GM12891 (cell line): ENCODE data around the gene LRRC56. TPM values are rescaled to one million over a fixed set of nuclear protein-coding genes. Genes with fewer than 3 reads are reported as not detected.

Experiments used
- DNase-seq: peaks from one replicate; pipeline ENCODE4 v3.0.0; 2011; ENCODE audit warnings: low spot score; ENCODE audit not compliant: insufficient read length
- FAIRE-seq: peaks from 2 replicates; lab custom pipeline; 2011; peaks lifted over from hg19 to GRCh38; lab: Jason Lieb, UNC
- PAX5 ChIP-seq: IDR thresholded peaks from 2 replicates; pipeline ENCODE4 v1.6.1; 2011; ENCODE audit warnings: low read length, moderate library complexity, mild to moderate bottlenecking; ENCODE audit not compliant: insufficient read depth, severe bottlenecking
- POLR2A ChIP-seq: IDR thresholded peaks from 2 replicates; pipeline ENCODE4 v1.6.1; 2011; ENCODE audit warnings: low read depth, low read length, control low read depth
- POLR2AphosphoS5 ChIP-seq: IDR thresholded peaks from 2 replicates; pipeline ENCODE4 v1.6.1; 2011; ENCODE audit warnings: low read depth, low read length, control low read depth
- POU2F2 ChIP-seq: IDR thresholded peaks from 2 replicates; pipeline ENCODE4 v1.6.1; 2011; ENCODE audit warnings: low read depth, mild to moderate bottlenecking, control low read depth, low read length, moderate library complexity
- SPI1 ChIP-seq: IDR thresholded peaks from 2 replicates; pipeline ENCODE4 v1.6.1; 2011; ENCODE audit warnings: low read depth, low read length, control low read depth
- TAF1 ChIP-seq: IDR thresholded peaks from 2 replicates; pipeline ENCODE4 v1.6.1; 2011; ENCODE audit warnings: low read depth, low read length, control low read depth
- polyA plus RNA-seq: library from polyadenylated mRNA; unstranded; fragments of >200 nt; gene quantifications from one replicate; pipeline ENCODE4 v1.2.1, GENCODE V29; 2012; ENCODE audit warnings: low read depth, missing spikeins, inconsistent platforms; ENCODE audit not compliant: missing spikeins

LRRC56 gene, protein sequence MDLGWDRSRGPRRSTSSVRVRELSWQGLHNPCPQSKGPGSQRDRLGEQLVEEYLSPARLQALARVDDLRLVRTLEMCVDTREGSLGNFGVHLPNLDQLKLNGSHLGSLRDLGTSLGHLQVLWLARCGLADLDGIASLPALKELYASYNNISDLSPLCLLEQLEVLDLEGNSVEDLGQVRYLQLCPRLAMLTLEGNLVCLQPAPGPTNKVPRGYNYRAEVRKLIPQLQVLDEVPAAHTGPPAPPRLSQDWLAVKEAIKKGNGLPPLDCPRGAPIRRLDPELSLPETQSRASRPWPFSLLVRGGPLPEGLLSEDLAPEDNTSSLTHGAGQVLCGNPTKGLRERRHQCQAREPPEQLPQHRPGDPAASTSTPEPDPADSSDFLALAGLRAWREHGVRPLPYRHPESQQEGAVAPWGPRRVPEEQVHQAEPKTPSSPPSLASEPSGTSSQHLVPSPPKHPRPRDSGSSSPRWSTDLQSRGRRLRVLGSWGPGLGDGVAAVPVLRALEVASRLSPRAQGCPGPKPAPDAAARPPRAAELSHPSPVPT
- 0.49 TPM for polyA plus RNA-seq

DNA sequence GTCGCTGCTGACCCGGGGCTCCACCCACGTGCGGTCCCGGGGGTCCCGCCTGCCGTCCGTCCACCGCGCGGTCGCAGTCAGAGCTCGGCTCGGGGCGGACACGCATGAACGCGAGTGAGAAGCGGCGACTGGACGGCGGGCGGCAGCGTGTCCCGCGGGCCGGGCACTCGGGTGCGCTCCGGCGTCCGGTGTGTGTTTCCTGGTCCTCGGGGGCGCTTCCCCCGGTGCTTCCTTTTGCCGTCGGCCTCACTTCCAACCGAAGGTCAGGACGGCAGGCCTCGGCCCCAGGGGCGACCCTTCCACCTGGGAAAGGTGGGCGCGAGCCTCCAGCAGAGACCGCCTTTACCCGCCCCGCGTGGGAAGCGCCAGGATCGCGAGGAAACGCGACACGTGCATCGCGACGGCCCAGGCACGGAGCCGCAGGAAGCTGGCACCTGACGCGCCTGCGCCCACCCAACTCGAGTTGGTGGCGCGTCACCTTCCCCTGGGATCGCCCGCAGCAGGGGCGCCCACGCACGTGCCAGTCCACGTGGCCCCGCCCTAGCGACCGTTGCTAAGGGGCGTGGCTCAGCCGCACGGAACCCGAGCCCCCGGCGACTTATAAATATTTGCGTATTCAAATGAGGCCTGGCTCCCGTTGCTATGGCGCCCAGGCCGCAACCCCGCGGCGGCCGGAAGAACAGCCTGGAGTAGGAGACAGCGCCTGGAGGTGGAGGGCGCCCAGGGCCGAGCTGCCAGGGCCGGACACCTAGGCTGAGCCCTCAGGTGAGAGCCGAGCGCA is at the start of gene LRRC56:
TSS of gene LRRC56 (plus strand) at position 687 of the 781 bp plus-strand sequence. CDS start 3,158 bp downstream, outside the sequence.
- TF ChIP-seq POLR2AphosphoS5 (no peak), POU2F2 (peak; percentile 94), POLR2A (no peak), PAX5 (peak; percentile 51), TAF1 (no peak)
- FAIRE-seq = peak; percentile 100
- peak; percentile 99 for DNase-seq

DNA sequence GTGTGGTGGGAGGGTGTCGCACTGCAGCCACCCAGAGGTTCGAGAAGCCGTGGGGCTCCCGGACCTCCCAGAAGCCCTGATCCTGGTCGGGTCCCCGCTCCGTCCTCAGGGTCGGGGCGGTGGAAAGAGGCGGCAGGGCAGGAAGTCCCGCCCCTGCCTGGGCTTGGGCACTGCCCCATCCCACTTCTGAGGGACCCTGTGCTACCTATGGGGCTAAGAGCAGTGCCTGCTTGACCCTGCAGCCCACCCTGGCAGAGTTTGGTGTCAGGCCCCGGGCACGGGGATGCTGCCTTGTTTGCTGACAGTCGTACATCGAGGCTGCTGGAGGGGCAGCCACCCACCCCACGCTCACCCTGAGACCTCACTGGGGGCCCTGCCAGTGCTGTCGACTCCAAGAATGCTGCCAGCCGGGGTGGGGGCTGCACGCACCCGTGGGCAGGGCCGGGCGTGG is 49.7 kb upstream of the LRRC56 start:
- FAIRE-seq = no peak

DNA sequence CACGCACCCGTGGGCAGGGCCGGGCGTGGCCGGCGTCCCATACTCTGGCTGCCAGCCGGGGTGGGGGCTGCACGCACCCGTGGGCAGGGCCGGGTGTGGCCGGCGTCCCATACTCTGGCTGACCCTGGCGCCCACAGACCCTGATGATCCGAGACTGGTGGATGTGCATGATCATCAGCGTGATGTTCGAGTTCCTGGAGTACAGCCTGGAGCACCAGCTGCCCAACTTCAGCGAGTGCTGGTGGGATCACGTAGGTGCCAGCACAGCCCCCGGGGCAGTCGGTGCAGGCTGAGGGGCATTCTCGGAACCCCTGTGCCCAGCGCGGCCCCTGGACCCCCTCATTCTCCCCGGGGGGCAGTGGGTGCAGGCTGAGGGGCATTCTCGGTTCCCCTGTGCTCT is 49.3 kb upstream of the LRRC56 start:
- no peak for DNase-seq
- TF ChIP-seq POU2F2 = no peak
- TF ChIP-seq PAX5 = no peak
- TF ChIP-seq SPI1 = no peak
- no peak for TF ChIP-seq POLR2AphosphoS5
- TF ChIP-seq TAF1 = no peak
- no peak for TF ChIP-seq POLR2A

More for the DNA sequence above, 49.7 kb upstream of the LRRC56 start:
- TF ChIP-seq POLR2AphosphoS5 (no peak), SPI1 (no peak), PAX5 (no peak), TAF1 (no peak), POU2F2 (no peak), POLR2A (no peak)
- DNase-seq = no peak

DNA sequence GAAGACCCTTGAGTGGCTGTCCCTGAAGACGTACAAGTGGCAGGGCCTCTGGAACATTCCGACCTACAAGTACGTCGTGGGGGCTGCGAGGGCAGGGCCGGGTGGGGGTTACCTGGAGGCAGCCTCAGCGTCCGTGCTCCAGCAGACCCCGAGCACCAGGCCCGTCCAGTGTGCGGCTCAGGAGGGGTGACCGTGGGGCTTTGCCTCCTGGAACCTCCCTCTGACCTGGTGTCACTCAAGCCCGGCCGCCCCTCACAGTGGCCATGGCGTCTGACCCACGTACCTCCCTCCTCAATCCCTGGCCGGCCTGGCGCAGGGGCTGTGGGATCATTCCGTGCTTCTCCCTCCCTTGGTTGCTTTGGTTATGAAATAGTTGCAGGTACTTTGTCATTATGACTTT is 48.7 kb upstream of the LRRC56 start:
- DNase-seq (no peak), FAIRE-seq (no peak)
- TF ChIP-seq POLR2A = no peak
- no peak for TF ChIP-seq POU2F2
- no peak for TF ChIP-seq TAF1
- no peak for TF ChIP-seq POLR2AphosphoS5
- TF ChIP-seq SPI1 = no peak
- TF ChIP-seq PAX5 = no peak

More for the DNA sequence above, 49.3 kb upstream of the LRRC56 start:
- FAIRE-seq = no peak

DNA sequence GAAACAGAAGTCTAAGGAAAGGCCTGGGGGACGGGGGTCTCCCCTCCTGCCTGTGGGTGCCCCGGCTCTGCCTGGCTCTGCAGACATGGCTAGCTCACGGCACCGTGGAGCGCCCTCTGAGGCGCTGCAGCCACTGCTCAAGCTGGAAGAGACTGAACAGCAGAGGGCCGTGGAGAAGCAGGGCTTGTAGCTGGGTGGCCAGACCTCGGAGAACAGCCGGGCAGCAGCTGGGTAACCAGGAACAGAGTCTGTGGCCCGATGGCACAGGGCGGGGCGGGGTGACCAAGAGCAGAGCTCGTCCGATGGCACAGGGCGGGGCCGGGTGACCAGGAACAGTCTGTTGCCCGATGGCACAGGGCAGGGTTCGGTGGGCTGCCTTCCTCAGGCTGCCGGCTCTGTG is 48.3 kb upstream of the LRRC56 start:
- DNase-seq (no peak), FAIRE-seq (no peak)

DNA sequence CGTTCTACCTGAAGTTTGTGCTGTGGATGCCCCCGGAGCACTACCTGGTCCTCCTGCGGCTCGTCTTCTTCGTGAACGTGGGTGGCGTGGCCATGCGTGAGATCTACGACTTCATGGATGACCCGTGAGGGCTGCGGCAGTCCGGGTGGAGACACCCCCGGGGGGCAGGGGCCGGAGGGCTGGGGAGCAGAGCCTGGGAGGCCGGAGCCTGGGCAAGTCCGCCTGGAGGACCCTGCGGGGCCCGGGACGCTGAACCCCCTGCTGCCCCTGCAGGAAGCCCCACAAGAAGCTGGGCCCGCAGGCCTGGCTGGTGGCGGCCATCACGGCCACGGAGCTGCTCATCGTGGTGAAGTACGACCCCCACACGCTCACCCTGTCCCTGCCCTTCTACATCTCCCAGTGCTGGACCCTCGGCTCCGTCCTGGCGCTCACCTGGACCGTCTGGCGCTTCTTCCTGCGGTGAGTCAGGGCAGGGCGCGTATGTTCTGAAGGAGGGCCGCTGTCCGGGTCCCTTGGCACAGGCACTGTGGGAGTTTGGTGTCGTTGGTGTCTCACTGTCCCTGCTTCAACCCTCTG is 47.6 kb upstream of the LRRC56 start:
- DNase-seq (peak; percentile 15), FAIRE-seq (no peak)
- TF ChIP-seq POLR2AphosphoS5 (no peak), TAF1 (no peak), PAX5 (no peak), POLR2A (no peak), SPI1 (no peak), POU2F2 (no peak)

More for the DNA sequence above, 48.3 kb upstream of the LRRC56 start:
- no peak for TF ChIP-seq POU2F2
- TF ChIP-seq TAF1 = no peak
- TF ChIP-seq POLR2A = no peak
- no peak for TF ChIP-seq PAX5
- no peak for TF ChIP-seq SPI1
- TF ChIP-seq POLR2AphosphoS5 = no peak

DNA sequence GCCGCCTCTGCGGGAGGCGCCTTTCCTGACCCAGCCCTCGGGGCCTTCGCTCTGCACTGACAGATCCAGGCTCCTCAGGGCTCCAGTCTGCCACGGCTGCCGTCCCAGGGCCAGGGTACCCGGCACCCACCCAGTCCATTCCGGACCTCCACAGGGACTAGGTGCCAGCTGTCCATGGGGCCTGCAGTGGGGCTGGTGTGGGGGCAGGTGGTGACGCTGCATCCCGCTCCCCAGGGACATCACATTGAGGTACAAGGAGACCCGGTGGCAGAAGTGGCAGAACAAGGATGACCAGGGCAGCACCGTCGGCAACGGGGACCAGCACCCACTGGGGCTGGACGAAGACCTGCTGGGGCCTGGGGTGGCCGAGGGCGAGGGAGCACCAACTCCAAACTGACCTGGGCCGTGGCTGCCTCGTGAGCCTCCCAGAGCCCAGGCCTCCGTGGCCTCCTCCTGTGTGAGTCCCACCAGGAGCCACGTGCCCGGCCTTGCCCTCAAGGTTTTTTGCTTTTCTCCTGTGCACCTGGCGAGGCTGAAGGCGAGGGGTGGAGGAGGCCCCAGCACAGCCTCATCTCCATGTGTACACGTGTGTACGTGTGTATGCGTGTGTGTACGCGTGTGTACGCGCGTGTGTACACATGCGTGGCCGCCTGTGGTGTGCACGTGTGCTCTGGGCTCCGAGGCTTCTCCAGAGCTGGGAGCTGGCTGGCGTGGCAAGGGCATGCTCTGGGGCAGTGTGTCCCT is 47.0 kb upstream of the LRRC56 start:
- DNase-seq = peak; percentile 16
- no peak for TF ChIP-seq SPI1
- FAIRE-seq = no peak

DNA sequence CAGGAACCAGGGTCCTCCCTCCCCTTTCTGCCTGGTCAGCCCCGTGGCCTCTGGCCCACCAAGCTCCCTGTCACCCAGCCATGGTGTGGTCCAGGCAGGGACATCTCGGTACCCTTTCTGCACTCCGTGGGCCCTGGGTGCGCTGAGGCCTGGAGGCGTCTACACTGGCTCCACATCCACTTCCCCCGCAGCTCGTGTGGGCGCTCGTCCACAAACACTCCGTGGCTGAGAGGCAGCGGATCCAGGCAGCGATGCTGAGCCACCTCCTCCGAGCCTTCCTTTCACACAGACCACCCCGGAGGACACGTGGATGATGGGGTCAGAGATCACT is 46.4 kb upstream of the LRRC56 start:
- DNase-seq (peak; percentile 15), FAIRE-seq (no peak)
- TF ChIP-seq TAF1 = no peak
- no peak for TF ChIP-seq SPI1
- TF ChIP-seq POLR2A = no peak
- TF ChIP-seq PAX5 = no peak
- TF ChIP-seq POU2F2 = no peak
- no peak for TF ChIP-seq POLR2AphosphoS5
